Germinal center (tissue), 1 donor: Measurements from ENCODE around the gene PPP1R1C.

Source experiments
- DNase-seq: peaks from one replicate; pipeline ENCODE4 v3.0.0; 2012; ENCODE audit warnings: mixed read lengths, low spot score

Gene PPP1R1C

GRCh38 chr2:182113334-182113733 is 127.7 kb downstream of the PPP1R1C start:
- no peak for DNase-seq

- no peak for DNase-seq
Observed at GRCh38 chr2:182115258-182115657, 129.6 kb downstream of the PPP1R1C start.

GRCh38 chr2:182116774-182117173 is 131.1 kb downstream of the PPP1R1C start:
- DNase-seq = no peak

- no peak for DNase-seq
Observed at GRCh38 chr2:182117196-182117595, 131.5 kb downstream of the PPP1R1C start.

- DNase-seq = no peak
Observed at GRCh38 chr2:182128821-182129707, 143.4 kb downstream of the PPP1R1C start.

GRCh38 chr2:182132605-182133004 is 147.0 kb downstream of the PPP1R1C start:
- DNase-seq = no peak

- no peak for DNase-seq
Observed at GRCh38 chr2:182133195-182133891, 147.7 kb downstream of the PPP1R1C start.

GRCh38 chr2:182134201-182134600 is 148.5 kb downstream of the PPP1R1C start:
- no peak for DNase-seq

GRCh38 chr2:182142062-182142461 is 156.4 kb downstream of the PPP1R1C start:
- no peak for DNase-seq

- no peak for DNase-seq
Observed at GRCh38 chr2:182144041-182144775, 158.6 kb downstream of the PPP1R1C start.

- DNase-seq = no peak
Observed at GRCh38 chr2:182144776-182145165, 159.1 kb downstream of the PPP1R1C start.

- DNase-seq = no peak
Observed at GRCh38 chr2:182148344-182148743, 162.7 kb downstream of the PPP1R1C start.

GRCh38 chr2:182163878-182164277 is 178.2 kb downstream of the PPP1R1C start:
- no peak for DNase-seq

- no peak for DNase-seq
Observed at GRCh38 chr2:182164686-182165085, 179.0 kb downstream of the PPP1R1C start.

GRCh38 chr2:182165202-182165601 is 179.5 kb downstream of the PPP1R1C start:
- no peak for DNase-seq

- DNase-seq = no peak
Observed at GRCh38 chr2:182166406-182166805, 180.8 kb downstream of the PPP1R1C start.

- DNase-seq = no peak
Observed at GRCh38 chr2:182166841-182167240, 181.2 kb downstream of the PPP1R1C start.
